HEK293 (cell line): ENCODE results near the gene KLRD1.

Experiments
- CTCF ChIA-PET: fragments of 350-600 bp; formaldehyde crosslinking; extraction: SDS; loops from one replicate; lab custom pipeline; 2021; ENCODE audit warnings: antibody characterized with exemption; lab: Yijun Ruan, JAX
- POLR2A ChIA-PET: fragments of 300-600 bp; formaldehyde crosslinking; extraction: SDS; loops from one replicate; lab custom pipeline; 2020; ENCODE audit warnings: antibody characterized with exemption, inconsistent platforms; lab: Yijun Ruan, JAX
- H3K27ac ChIP-seq: fragments of 200-500 bp; sonication (Bioruptor generic); 2 replicates; pipeline ENCODE4 v1.5.1; 2014; ENCODE audit warnings: low read depth, low read length, control low read depth, inconsistent platforms; ENCODE audit errors: extremely low read depth
- H3K36me3 ChIP-seq, 2 experiments: fragments of 200-500 bp in 1 of 2; sonication (Bioruptor generic) in 1 of 2; 1 replicate in 1 of 2; 2 replicates in 1 of 2; pipeline ENCODE4 v1.5.1; 2014 to 2017; ENCODE audit warnings: inconsistent platforms in 2 of 2, low read length in 2 of 2; ENCODE audit not compliant: control insufficient read depth in 2 of 2, insufficient read depth in 1 of 2
- H3K4me1 ChIP-seq: fragments of 200-500 bp; sonication (Bioruptor generic); 2 replicates; pipeline ENCODE4 v1.5.1; 2014; ENCODE audit warnings: mild to moderate bottlenecking, low read length, inconsistent platforms; ENCODE audit not compliant: control insufficient read depth, insufficient read depth
- H3K4me3 ChIP-seq: 2 replicates; pipeline ENCODE4 v1.5.1; 2011; ENCODE audit warnings: low read depth, mild to moderate bottlenecking, control low read depth, low read length, moderate library complexity
- H3K9me3 ChIP-seq: fragments of 200-500 bp; sonication (Bioruptor generic); 2 replicates; pipeline ENCODE4 v1.5.1; 2014; ENCODE audit warnings: low read depth, low read length, inconsistent platforms; ENCODE audit not compliant: control insufficient read depth, insufficient read depth
- CTCF ChIP-seq: fragments of 450-650 bp; formaldehyde crosslinking; IDR thresholded peaks from 2 replicates; pipeline ENCODE4 v1.5.1; 2016; ENCODE audit warnings: missing biosample characterization, missing genetic modification characterization
- GLI2 ChIP-seq: fragments of 450-650 bp; formaldehyde crosslinking; IDR thresholded peaks from 2 replicates; pipeline ENCODE4; 2017; ENCODE audit warnings: missing biosample characterization, missing genetic modification characterization, low read depth, borderline replicate concordance
- GLIS1 ChIP-seq: fragments of 450-650 bp; formaldehyde crosslinking; IDR thresholded peaks from 2 replicates; pipeline ENCODE4 v1.5.1; 2016; ENCODE audit warnings: missing biosample characterization, missing genetic modification characterization
- MZF1 ChIP-seq: fragments of 450-650 bp; formaldehyde crosslinking; IDR thresholded peaks from 2 replicates; pipeline ENCODE4 v1.5.1; 2017; ENCODE audit warnings: missing biosample characterization, missing genetic modification characterization, borderline replicate concordance
- OVOL3 ChIP-seq: fragments of 450-650 bp; formaldehyde crosslinking; IDR thresholded peaks from 2 replicates; pipeline ENCODE4 v1.5.1; 2016; ENCODE audit warnings: missing biosample characterization, missing genetic modification characterization
- RBAK ChIP-seq: fragments of 450-650 bp; formaldehyde crosslinking; IDR thresholded peaks from 2 replicates; pipeline ENCODE4 v1.5.1; 2016; ENCODE audit warnings: missing biosample characterization, missing genetic modification characterization
- SP2 ChIP-seq: fragments of 450-650 bp; formaldehyde crosslinking; IDR thresholded peaks from 2 replicates; pipeline ENCODE4 v1.5.1; 2016; ENCODE audit warnings: missing biosample characterization, missing genetic modification characterization
- ZBTB17 ChIP-seq: fragments of 450-650 bp; formaldehyde crosslinking; IDR thresholded peaks from 2 replicates; pipeline ENCODE4 v1.5.1; 2016; ENCODE audit warnings: missing biosample characterization, missing genetic modification characterization
- ZFHX2 ChIP-seq: fragments of 450-650 bp; formaldehyde crosslinking; conservative IDR thresholded peaks from 2 replicates; pipeline ENCODE4 v1.5.1; 2016; ENCODE audit warnings: missing biosample characterization, missing genetic modification characterization
- ZFP41 ChIP-seq: fragments of 450-650 bp; formaldehyde crosslinking; IDR thresholded peaks from 2 replicates; pipeline ENCODE4 v1.5.1; 2016; ENCODE audit warnings: missing biosample characterization, missing genetic modification characterization, borderline replicate concordance
- ZIC2 ChIP-seq: fragments of 450-650 bp; formaldehyde crosslinking; IDR thresholded peaks from 2 replicates; pipeline ENCODE4 v1.5.1; 2016; ENCODE audit warnings: missing biosample characterization, missing genetic modification characterization
- ZNF132 ChIP-seq: fragments of 450-650 bp; formaldehyde crosslinking; IDR thresholded peaks from 2 replicates; pipeline ENCODE4 v1.5.1; 2017; ENCODE audit warnings: missing biosample characterization, missing genetic modification characterization, borderline replicate concordance
- ZNF133 ChIP-seq: fragments of 450-650 bp; formaldehyde crosslinking; IDR thresholded peaks from 2 replicates; pipeline ENCODE4 v1.5.1; 2016; ENCODE audit warnings: missing biosample characterization, missing genetic modification characterization
- ZNF223 ChIP-seq: fragments of 450-650 bp; formaldehyde crosslinking; IDR thresholded peaks from 2 replicates; pipeline ENCODE4 v1.5.1; 2016; ENCODE audit warnings: missing biosample characterization, missing genetic modification characterization
- ZNF248 ChIP-seq: fragments of 450-650 bp; formaldehyde crosslinking; IDR thresholded peaks from 2 replicates; pipeline ENCODE4 v1.5.1; 2017; ENCODE audit warnings: missing biosample characterization, missing genetic modification characterization
- ZNF280C ChIP-seq: fragments of 450-650 bp; formaldehyde crosslinking; IDR thresholded peaks from 2 replicates; pipeline ENCODE4 v1.5.1; 2016; ENCODE audit warnings: missing biosample characterization, missing genetic modification characterization
- ZNF335 ChIP-seq: fragments of 450-650 bp; formaldehyde crosslinking; conservative IDR thresholded peaks from 2 replicates; pipeline ENCODE4 v1.5.1; 2016; ENCODE audit warnings: missing biosample characterization, missing genetic modification characterization
- ZNF354C ChIP-seq: fragments of 450-650 bp; formaldehyde crosslinking; IDR thresholded peaks from 2 replicates; pipeline ENCODE4 v1.5.1; 2016; ENCODE audit warnings: missing biosample characterization, missing genetic modification characterization, low read depth, borderline replicate concordance
- ZNF549 ChIP-seq: fragments of 450-650 bp; IDR thresholded peaks from 2 replicates; pipeline ENCODE4 v1.5.1; 2018; ENCODE audit warnings: missing biosample characterization, missing genetic modification characterization, mild to moderate bottlenecking, inconsistent platforms, moderate library complexity
- ZNF670 ChIP-seq: fragments of 450-650 bp; formaldehyde crosslinking; IDR thresholded peaks from 2 replicates; pipeline ENCODE4 v1.5.1; 2016; ENCODE audit warnings: missing biosample characterization, missing genetic modification characterization, low read depth
- ZNF76 ChIP-seq: fragments of 450-650 bp; formaldehyde crosslinking; IDR thresholded peaks from 2 replicates; pipeline ENCODE4; 2016; ENCODE audit warnings: low read depth, missing biosample characterization, missing genetic modification characterization, borderline replicate concordance
- ZNF776 ChIP-seq: fragments of 450-650 bp; formaldehyde crosslinking; IDR thresholded peaks from 2 replicates; pipeline ENCODE4 v1.5.0; 2017; ENCODE audit warnings: missing biosample characterization, missing genetic modification characterization, borderline replicate concordance
- ZSCAN30 ChIP-seq: fragments of 450-650 bp; IDR thresholded peaks from 2 replicates; pipeline ENCODE4 v1.5.1; 2018; ENCODE audit warnings: missing biosample characterization, mild to moderate bottlenecking, missing genetic modification characterization, moderate library complexity
- ZXDB ChIP-seq: fragments of 450-650 bp; formaldehyde crosslinking; IDR thresholded peaks from 2 replicates; pipeline ENCODE4 v1.5.1; 2016; ENCODE audit warnings: missing biosample characterization, missing genetic modification characterization
- TF ChIP-seq, protein P1 (sequence below): IDR thresholded peaks from 2 replicates; pipeline ENCODE4 v1.6.1; 2011; ENCODE audit warnings: mild to moderate bottlenecking, low read depth, low read length, borderline replicate concordance
- TF ChIP-seq, protein P2 (sequence below): fragments of 450-650 bp; formaldehyde crosslinking; IDR thresholded peaks from 2 replicates; pipeline ENCODE4 v1.5.1; 2017; ENCODE audit warnings: missing biosample characterization, missing genetic modification characterization
- TF ChIP-seq, protein P3 (sequence below): fragments of 450-650 bp; formaldehyde crosslinking; IDR thresholded peaks from 2 replicates; pipeline ENCODE4 v1.5.1; 2016; ENCODE audit warnings: missing biosample characterization, missing genetic modification characterization
- TF ChIP-seq, protein P4 (sequence below): fragments of 450-650 bp; formaldehyde crosslinking; IDR thresholded peaks from 2 replicates; pipeline ENCODE4 v1.5.1; 2016; ENCODE audit warnings: missing biosample characterization, missing genetic modification characterization

The KLRD1 gene

DNA sequence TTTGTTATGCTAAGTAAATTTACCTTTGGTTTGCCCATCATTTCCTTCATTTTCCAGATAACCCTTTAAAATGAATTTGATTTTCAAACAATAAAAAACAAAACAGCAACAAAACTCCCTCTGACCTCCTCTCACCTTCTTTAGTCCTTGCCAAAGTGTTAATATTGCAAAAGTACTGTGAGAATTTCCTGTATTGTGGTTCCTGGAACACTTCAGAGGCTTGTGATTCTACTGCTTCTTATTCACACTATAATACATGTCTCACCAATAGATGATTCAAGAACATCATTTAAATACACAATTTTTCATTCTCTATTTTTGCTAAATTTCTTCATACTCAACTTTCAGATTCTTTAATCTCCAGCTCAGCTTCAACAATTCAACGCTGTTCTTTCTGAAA is at the start of gene KLRD1:
Gene KLRD1 (plus strand): TSS at position 241 of the 400 bp plus-strand sequence. CDS start 208 bp downstream, outside the sequence.
- H3K4me3 ChIP-seq = no peak within 1 kb of the TSS
- CTCF ChIA-PET = interaction anchor here (0.6 to 0.7 kb wide), 3 partner anchors 9 to 258 kb away, joined by 3 to 5 read pairs (median 3); no protein-coding TSS in a partner anchor
- no peaks in the 10 kb centered on the region for H3K4me1 ChIP-seq
- no peak within 1 kb of the TSS for H3K27ac ChIP-seq
- TF ChIP-seq GLIS1 (tag by site-specific recombination) = no peak
- no peak for TF ChIP-seq ZFP41 (tag by site-specific recombination)
- TF ChIP-seq ZNF549 (tag by site-specific recombination) = no peak
- no peak for TF ChIP-seq ZNF354C
- TF ChIP-seq ZNF670 (tag by site-specific recombination) = no peak
- TF ChIP-seq, protein P1, sequence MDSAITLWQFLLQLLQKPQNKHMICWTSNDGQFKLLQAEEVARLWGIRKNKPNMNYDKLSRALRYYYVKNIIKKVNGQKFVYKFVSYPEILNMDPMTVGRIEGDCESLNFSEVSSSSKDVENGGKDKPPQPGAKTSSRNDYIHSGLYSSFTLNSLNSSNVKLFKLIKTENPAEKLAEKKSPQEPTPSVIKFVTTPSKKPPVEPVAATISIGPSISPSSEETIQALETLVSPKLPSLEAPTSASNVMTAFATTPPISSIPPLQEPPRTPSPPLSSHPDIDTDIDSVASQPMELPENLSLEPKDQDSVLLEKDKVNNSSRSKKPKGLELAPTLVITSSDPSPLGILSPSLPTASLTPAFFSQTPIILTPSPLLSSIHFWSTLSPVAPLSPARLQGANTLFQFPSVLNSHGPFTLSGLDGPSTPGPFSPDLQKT = no peak
- TF ChIP-seq ZNF248 (tag by site-specific recombination) = no peak
- TF ChIP-seq ZFHX2 (tag by site-specific recombination) = no peak
- no peak for TF ChIP-seq ZNF776
- TF ChIP-seq MZF1 (tag by site-specific recombination) = no peak
- TF ChIP-seq ZNF223 = no peak
- no peak for TF ChIP-seq OVOL3 (tag by site-specific recombination)
- TF ChIP-seq ZIC2 (tag by site-specific recombination) = no peak
- no peak for TF ChIP-seq ZNF133
- no peak for TF ChIP-seq ZSCAN30
- TF ChIP-seq ZXDB (tag by site-specific recombination) = no peak
- no peak for TF ChIP-seq ZNF280C (tag by site-specific recombination)
- TF ChIP-seq ZNF132 (tag by site-specific recombination) = no peak
- TF ChIP-seq, all 188 proteins: peak for 0
- Histone ChIP-seq H3K9me3 (no peaks in the 10 kb centered on the region), H3K36me3 (no peaks in the 10 kb centered on the region)
- POLR2A ChIA-PET = no interaction called here

GRCh38 chr12:10260927-10261326 is 46.7 kb upstream of the KLRD1 start:
- Histone ChIP-seq H3K9me3 (no peaks in the 10 kb centered on the region), H3K27ac (no peak overlapping the region), H3K4me1 (no peaks in the 10 kb centered on the region), H3K36me3 (no peaks in the 10 kb centered on the region), H3K4me3 (no peak overlapping the region)
- ChIA-PET POLR2A (no interaction called here), CTCF (interaction anchor here (0.6 to 1.2 kb wide), 3 partner anchors 25 to 357 kb away, joined by 3 to 4 read pairs (median 3); no protein-coding TSS in a partner anchor)
- no peak for TF ChIP-seq ZNF335 (tag by site-specific recombination)
- TF ChIP-seq, protein P2, sequence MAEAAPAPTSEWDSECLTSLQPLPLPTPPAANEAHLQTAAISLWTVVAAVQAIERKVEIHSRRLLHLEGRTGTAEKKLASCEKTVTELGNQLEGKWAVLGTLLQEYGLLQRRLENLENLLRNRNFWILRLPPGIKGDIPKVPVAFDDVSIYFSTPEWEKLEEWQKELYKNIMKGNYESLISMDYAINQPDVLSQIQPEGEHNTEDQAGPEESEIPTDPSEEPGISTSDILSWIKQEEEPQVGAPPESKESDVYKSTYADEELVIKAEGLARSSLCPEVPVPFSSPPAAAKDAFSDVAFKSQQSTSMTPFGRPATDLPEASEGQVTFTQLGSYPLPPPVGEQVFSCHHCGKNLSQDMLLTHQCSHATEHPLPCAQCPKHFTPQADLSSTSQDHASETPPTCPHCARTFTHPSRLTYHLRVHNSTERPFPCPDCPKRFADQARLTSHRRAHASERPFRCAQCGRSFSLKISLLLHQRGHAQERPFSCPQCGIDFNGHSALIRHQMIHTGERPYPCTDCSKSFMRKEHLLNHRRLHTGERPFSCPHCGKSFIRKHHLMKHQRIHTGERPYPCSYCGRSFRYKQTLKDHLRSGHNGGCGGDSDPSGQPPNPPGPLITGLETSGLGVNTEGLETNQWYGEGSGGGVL = no peak
- TF ChIP-seq, protein P3, sequence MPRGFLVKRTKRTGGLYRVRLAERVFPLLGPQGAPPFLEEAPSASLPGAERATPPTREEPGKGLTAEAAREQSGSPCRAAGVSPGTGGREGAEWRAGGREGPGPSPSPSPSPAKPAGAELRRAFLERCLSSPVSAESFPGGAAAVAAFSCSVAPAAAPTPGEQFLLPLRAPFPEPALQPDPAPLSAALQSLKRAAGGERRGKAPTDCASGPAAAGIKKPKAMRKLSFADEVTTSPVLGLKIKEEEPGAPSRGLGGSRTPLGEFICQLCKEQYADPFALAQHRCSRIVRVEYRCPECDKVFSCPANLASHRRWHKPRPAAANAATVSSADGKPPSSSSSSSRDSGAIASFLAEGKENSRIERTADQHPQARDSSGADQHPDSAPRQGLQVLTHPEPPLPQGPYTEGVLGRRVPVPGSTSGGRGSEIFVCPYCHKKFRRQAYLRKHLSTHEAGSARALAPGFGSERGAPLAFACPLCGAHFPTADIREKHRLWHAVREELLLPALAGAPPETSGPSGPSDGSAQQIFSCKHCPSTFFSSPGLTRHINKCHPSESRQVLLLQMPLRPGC = no peak
- TF ChIP-seq SP2 (tag by site-specific recombination) = no peak
- TF ChIP-seq RBAK (tag by site-specific recombination) = no peak
- no peak for TF ChIP-seq ZNF76 (tag by site-specific recombination)
- TF ChIP-seq, protein P4, sequence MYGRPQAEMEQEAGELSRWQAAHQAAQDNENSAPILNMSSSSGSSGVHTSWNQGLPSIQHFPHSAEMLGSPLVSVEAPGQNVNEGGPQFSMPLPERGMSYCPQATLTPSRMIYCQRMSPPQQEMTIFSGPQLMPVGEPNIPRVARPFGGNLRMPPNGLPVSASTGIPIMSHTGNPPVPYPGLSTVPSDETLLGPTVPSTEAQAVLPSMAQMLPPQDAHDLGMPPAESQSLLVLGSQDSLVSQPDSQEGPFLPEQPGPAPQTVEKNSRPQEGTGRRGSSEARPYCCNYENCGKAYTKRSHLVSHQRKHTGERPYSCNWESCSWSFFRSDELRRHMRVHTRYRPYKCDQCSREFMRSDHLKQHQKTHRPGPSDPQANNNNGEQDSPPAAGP (tag by site-specific recombination) = no peak
- TF ChIP-seq ZNF223 = no peak
- TF ChIP-seq GLI2 (tag by site-specific recombination) = no peak
- TF ChIP-seq ZBTB17 (tag by site-specific recombination) = no peak
- no peak for TF ChIP-seq CTCF (tag by site-specific recombination)
